Nephron progenitor cell (in vitro differentiated cells): ENCODE results near the gene GPR146.
"Not testable (repeated sequence)": the region's sequence is repeated elsewhere in the genome, so short reads cannot be mapped to it uniquely, and the experiment has no call there.

Experiments
- DNase-seq: peaks from one replicate; pipeline ENCODE4 v3.0.0; 2021
- H3K27ac Mint-ChIP-seq: 2 replicates; pipeline ENCODE4 v1.8.0; 2021; ENCODE audit warnings: mild to moderate bottlenecking, moderate library complexity, mixed read lengths
- H3K27me3 Mint-ChIP-seq: 2 replicates; pipeline ENCODE4 v1.8.0; 2021; ENCODE audit warnings: mild to moderate bottlenecking, low read depth, mixed read lengths; ENCODE audit not compliant: poor library complexity
- H3K36me3 Mint-ChIP-seq: 2 replicates; pipeline ENCODE4 v1.8.0; 2021; ENCODE audit warnings: low read depth, mixed read lengths
- H3K4me1 Mint-ChIP-seq: 2 replicates; pipeline ENCODE4 v1.8.0; 2021; ENCODE audit warnings: mixed read lengths
- H3K4me3 Mint-ChIP-seq: 2 replicates; pipeline ENCODE4 v1.8.0; 2021; ENCODE audit warnings: mild to moderate bottlenecking, moderate library complexity, mixed read lengths
- H3K9me3 Mint-ChIP-seq: 2 replicates; pipeline ENCODE4 v1.8.0; 2021; ENCODE audit warnings: mild to moderate bottlenecking, moderate library complexity, mixed read lengths
- TF ChIP-seq, protein P1 (sequence below): fragments of 200-600 bp; sonication (generic); IDR thresholded peaks from 2 replicates; pipeline ENCODE4 v1.5.0; 2021; ENCODE audit warnings: antibody characterized with exemption

GPR146 gene

DNA sequence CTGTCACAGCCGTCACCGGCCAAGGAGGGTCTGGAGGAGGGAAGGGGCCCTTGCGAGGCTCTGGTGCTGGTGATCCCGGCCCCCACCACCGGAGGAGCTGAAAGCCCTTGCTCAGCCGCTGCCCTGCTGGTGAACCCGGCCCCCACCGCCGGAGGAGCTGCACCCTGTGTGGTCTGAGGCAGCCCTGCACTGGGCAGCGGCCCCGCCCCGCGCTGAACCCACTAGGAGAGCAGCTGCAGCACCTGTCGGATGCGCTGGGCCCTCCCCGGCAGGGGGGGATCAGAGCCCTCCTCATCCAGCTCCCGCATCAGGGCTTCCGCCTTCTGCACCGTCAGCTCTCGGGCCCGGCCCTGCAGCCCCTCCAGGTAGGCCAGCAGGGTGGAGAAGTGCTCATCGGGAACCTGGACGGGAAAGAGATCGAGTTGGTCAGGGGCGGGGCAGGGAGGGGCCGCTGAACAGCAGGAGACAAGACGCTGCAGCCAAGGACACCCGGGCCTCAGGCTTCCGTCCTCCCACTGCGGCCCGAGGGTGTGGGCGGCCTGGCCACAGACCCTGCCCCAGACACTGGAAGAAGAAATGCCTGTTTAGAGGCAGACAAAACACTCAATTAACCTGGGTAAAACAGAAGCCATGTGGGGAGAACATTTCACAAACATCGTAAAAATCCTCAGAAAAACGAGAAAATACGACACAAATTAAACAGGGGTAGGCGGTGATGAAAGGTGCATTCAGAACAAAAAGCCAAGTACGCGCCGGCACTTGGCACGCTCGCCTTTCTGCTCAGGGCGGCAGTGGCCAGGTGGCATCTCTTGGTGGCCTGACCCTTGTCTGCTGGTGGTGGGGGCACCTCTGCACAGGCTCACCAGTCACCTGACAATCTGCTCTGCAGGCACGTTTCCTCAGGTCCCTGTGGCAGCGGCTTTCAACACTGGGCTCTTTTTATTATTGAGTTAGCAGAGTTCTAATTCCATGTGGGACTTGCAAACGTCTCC, 46.6 kb upstream of the GPR146 start:
- Mint-ChIP-seq H3K27me3 (no peaks in the 10 kb centered on the region), H3K36me3 (no peaks in the 10 kb centered on the region), H3K4me3 (no peak overlapping the region), H3K9me3 (no peaks in the 10 kb centered on the region), H3K4me1 (peaks cover 50% of the 10 kb centered on the region), H3K27ac (peak overlapping the region; percentile 51)
- no peak for DNase-seq
- TF ChIP-seq, protein P1, sequence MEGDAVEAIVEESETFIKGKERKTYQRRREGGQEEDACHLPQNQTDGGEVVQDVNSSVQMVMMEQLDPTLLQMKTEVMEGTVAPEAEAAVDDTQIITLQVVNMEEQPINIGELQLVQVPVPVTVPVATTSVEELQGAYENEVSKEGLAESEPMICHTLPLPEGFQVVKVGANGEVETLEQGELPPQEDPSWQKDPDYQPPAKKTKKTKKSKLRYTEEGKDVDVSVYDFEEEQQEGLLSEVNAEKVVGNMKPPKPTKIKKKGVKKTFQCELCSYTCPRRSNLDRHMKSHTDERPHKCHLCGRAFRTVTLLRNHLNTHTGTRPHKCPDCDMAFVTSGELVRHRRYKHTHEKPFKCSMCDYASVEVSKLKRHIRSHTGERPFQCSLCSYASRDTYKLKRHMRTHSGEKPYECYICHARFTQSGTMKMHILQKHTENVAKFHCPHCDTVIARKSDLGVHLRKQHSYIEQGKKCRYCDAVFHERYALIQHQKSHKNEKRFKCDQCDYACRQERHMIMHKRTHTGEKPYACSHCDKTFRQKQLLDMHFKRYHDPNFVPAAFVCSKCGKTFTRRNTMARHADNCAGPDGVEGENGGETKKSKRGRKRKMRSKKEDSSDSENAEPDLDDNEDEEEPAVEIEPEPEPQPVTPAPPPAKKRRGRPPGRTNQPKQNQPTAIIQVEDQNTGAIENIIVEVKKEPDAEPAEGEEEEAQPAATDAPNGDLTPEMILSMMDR: no peak

DNA sequence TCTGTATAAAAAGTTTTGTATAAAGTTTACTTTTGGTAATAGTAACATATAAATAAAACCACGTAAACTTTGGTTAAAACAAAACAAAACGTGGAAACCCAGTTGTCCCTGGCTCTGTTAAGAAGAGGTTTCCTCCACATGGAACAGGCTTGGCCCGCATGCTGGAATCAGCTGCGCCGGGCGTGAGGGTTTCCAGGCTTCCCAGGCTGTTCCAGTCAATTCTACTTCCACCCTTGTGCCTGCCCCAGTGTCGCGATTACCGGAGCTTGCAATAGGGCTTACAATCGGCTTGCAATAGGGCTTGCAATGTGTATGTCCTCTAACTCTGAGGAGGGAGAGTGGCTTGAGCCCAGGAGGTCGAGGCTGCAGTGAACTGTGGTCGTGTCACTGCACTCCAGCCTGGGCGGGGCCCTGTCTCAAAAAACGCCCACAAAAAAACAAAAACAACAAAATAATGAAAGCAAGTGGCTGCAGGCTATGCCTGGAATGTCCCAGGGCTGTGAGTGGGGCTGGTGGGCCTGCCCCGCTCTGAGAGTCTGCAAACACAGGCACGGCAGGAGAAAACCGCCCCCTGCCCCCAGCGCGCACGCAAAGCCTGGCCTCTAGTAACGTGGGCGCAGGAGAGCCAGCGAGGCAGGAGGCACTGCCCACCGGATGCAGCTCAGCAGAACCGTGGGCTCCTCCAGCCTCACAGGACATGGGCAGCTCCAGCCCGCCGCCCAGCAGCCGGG, 45.0 kb upstream of the GPR146 start:
- H3K27ac Mint-ChIP-seq: peak overlapping the region; percentile 68
- H3K9me3 Mint-ChIP-seq: no peaks in the 10 kb centered on the region
- no peak overlapping the region for H3K4me3 Mint-ChIP-seq
- no peaks in the 10 kb centered on the region for H3K27me3 Mint-ChIP-seq
- H3K4me1 Mint-ChIP-seq: peaks cover 45% of the 10 kb centered on the region
- no peaks in the 10 kb centered on the region for H3K36me3 Mint-ChIP-seq
- DNase-seq: no peak
- TF ChIP-seq, protein P1: no peak

DNA sequence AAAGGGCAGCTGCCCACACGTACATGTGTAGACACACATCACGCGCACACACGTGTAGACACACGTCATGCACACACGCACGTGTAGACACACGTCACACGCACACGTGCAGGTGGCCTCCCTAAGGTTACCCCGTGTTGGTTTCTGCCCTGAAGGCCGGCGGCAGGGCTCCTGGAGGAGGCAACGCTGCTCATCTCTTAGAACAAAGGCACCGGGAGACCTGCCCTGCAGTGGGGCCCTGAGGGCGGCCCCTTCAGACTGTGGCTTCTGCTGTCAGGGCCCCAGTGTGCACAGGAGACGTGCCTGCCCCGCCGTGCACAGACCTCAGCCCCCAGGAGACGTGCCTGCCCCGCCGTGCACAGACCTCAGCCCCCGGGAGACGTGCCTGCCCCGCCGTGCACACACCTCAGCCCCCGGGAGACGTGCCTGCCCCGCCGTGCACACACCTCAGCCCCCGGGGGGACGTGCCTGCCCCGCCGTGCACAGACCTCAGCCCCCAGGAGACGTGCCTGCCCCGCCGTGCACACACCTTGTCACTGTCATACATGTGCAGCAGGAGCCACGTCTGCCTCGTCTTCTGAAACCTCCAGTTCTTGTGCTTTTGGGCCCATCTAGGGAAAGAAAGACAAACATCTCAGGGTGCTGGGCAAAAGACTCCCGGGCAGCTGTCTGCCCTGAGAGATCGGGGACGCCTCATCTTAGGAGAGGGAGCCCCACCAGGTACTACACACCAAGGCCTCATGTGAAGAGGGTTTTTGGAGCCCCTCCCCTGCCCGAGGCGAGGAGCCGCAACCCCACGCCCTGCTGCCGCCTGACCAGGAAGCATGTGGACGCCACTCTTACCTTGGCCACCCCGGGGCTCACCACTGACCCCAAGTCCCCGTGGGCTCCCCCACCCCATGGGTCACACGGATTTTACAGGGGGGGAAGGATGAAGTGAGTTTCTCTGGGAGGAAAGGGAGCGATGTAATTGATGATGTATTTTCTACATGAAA, 44.1 kb upstream of the GPR146 start:
- Mint-ChIP-seq H3K4me3 (no peak overlapping the region), H3K4me1 (peaks cover 47% of the 10 kb centered on the region), H3K36me3 (no peaks in the 10 kb centered on the region), H3K27ac (peak overlapping the region; percentile 91), H3K27me3 (no peaks in the 10 kb centered on the region), H3K9me3 (no peaks in the 10 kb centered on the region)
- no peak for DNase-seq
- TF ChIP-seq, protein P1: no peak

DNA sequence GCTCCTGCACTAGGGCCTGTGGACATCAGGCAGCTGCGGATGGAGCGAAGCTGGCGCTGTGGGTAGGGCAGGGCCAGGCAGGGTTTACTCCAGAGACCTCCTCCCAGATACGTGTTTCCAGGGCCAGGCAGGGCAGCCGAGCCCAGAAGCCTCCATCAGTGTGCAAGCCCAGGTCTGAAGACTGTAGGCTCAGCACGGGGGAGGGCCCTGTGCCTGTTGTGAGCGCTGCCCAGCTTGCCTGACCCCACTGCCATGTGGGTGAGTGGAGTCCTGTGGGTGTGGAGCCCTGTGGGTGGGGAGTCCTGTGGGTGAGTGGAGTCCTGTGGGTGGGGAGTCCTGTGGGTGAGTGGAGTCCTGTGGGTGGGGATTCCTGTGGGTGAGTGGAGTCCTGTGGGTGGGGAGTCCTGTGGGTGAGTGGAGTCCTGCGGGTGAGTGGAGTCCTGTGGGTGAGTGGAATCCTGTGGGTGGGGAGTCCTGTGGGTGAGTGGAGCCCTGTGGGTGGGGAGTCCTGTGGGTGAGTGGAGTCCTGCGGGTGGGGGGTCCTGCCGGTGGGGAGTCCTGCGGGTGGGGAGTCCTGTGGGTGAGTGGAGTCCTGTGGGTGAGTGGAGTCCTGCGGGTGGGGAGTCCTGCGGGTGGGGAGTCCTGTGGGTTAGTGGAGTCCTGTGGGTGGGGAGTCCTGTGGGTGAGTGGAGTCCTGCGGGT, 43.1 kb upstream of the GPR146 start:
- H3K4me3 Mint-ChIP-seq, H3K36me3 Mint-ChIP-seq, H3K27ac Mint-ChIP-seq, H3K9me3 Mint-ChIP-seq, H3K27me3 Mint-ChIP-seq, DNase-seq: not testable (repeated sequence)
- H3K4me1 Mint-ChIP-seq: peaks cover 53% of the 10 kb centered on the region

DNA sequence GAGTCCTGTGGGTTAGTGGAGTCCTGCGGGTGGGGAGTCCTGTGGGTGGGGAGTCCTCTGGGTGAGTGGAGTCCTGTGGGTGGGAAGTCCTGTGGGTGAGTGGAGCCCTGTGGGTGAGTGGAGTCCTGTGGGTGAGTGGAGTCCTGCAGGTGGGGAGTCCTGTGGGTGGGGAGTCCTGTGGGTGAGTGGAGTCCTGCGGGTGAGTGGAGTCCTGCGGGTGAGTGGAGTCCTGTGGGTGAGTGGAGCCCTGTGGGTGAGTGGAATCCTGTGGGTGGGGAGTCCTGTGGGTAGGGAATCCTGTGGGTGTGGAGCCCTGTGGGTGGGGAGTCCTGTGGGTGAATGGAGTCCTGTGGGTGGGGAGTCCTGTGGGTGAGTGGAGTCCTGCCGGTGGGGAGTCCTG, 42.3 kb upstream of the GPR146 start:
- peaks cover 55% of the 10 kb centered on the region for H3K4me1 Mint-ChIP-seq
- DNase-seq: not testable (repeated sequence)

DNA sequence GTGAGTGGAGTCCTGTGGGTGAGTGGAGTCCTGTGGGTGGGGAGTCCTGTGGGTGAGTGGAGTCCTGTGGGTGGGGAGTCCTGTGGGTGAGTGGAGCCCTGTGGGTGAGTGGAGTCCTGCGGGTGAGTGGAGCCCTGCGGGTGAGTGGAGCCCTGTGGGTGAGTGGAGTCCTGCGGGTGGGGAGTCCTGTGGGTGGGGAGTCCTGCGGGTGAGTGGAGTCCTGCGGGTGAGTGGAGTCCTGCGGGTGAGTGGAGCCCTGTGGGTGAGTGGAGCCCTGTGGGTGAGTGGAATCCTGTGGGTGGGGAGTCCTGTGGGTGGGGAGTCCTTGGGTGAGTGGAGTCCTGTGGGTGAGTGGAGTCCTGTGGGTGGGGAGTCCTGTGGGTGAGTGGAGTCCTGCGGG, 41.9 kb upstream of the GPR146 start:
- peaks cover 55% of the 10 kb centered on the region for H3K4me1 Mint-ChIP-seq
- not testable (repeated sequence) for H3K36me3 Mint-ChIP-seq, H3K27me3 Mint-ChIP-seq, DNase-seq, H3K9me3 Mint-ChIP-seq, H3K4me3 Mint-ChIP-seq, H3K27ac Mint-ChIP-seq

More for the DNA sequence above, 42.3 kb upstream of the GPR146 start:
- H3K27me3 Mint-ChIP-seq, H3K36me3 Mint-ChIP-seq, H3K4me3 Mint-ChIP-seq, H3K9me3 Mint-ChIP-seq, H3K27ac Mint-ChIP-seq: not testable (repeated sequence)
